ENCODE measurements around the gene C15orf62.

- no peak for TF ChIP-seq EP300 (IDR thresholded peaks at IDR 0.05)
- TF ChIP-seq CTCF (IDR thresholded peaks at IDR 0.05) = no peak
- no peak for TF ChIP-seq POLR2A (IDR thresholded peaks at IDR 0.05)
These were observed 3.5 kb upstream of the C15orf62 start for GRCh38 chr15:40766194-40766815.

Data from tibial nerve (tissue), 4 donors.